ENCODE measurements around the gene ISG15.

- TF ChIP-seq BCL6 (CRISPR knock-in tag; IDR thresholded peaks at IDR 0.05) (no peak), MXI1 (IDR thresholded peaks at IDR 0.05; ENCODE audit: low read depth, low read length) (no peak), HDAC6 (IDR thresholded peaks at IDR 0.05; ENCODE audit: low read depth, low read length) (no peak), KDM1A (IDR thresholded peaks at IDR 0.05) (no peak), POLR2A (conservative IDR thresholded peaks at IDR 0.05) (no peak), JUND (IDR thresholded peaks at IDR 0.05; ENCODE audit: borderline replicate concordance, low read depth, low read length) (no peak), JUND (tag; IDR thresholded peaks at IDR 0.05; ENCODE audit: borderline replicate concordance, low read depth, low read length) (no peak)
- TF ChIP-seq, protein P1, sequence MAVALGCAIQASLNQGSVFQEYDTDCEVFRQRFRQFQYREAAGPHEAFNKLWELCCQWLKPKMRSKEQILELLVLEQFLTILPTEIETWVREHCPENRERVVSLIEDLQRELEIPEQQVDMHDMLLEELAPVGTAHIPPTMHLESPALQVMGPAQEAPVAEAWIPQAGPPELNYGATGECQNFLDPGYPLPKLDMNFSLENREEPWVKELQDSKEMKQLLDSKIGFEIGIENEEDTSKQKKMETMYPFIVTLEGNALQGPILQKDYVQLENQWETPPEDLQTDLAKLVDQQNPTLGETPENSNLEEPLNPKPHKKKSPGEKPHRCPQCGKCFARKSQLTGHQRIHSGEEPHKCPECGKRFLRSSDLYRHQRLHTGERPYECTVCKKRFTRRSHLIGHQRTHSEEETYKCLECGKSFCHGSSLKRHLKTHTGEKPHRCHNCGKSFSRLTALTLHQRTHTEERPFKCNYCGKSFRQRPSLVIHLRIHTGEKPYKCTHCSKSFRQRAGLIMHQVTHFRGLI (CRISPR knock-in tag; IDR thresholded peaks at IDR 0.05): no peak
Measured at GRCh38 chr1:975365-975764, 37.9 kb upstream of the ISG15 start.
